WTC11 (cell line): ENCODE measurements around the gene ZFAND6.

ENCODE experiments used
- JUN ChIP-seq: sonication (generic); formaldehyde crosslinking; IDR thresholded peaks from 2 replicates; pipeline ENCODE4 v1.8.0; 2023; ENCODE audit warnings: mild to moderate bottlenecking, missing genetic modification reagents
- ZNF532 ChIP-seq: fragments of 250-450 bp; sonication (Bioruptor Pico); IDR thresholded peaks from 2 replicates; pipeline ENCODE4 v1.9.0; 2021; ENCODE audit warnings: mild to moderate bottlenecking, borderline replicate concordance

- TF ChIP-seq ZNF532 (CRISPR knock-in tag) (no peak), JUN (no peak)
Measured at GRCh38 chr15:80105595-80105994, 46.1 kb downstream of the ZFAND6 start.
